Neural cell (in vitro differentiated cells): ENCODE measurements around the gene STXBP2. TPM values are rescaled to one million over a fixed set of nuclear protein-coding genes. Genes with fewer than 3 reads are reported as not detected.
A peak's percentile ranks its signal among the peaks of the same experiment; 100 is the strongest.

Experiments
- H2AFZ ChIP-seq: fragments of 200-600, 300-800 bp; sonication (generic), shearing (Covaris generic); 2 replicates; pipeline ENCODE4 v1.6.0; 2014; ENCODE audit warnings: low read depth, mild to moderate bottlenecking, antibody characterized with exemption, low read length, moderate library complexity
- H3F3A ChIP-seq: fragments of 200-600 bp; shearing (Covaris generic); 2 replicates; pipeline ENCODE4 v1.6.1; 2016; ENCODE audit warnings: mild to moderate bottlenecking, moderate library complexity, mixed read lengths, antibody characterized with exemption, low read length; ENCODE audit not compliant: insufficient read depth, poor library complexity, severe bottlenecking
- H3K27ac ChIP-seq: fragments of 200-600, 300-800 bp; sonication (generic), shearing (Covaris generic); 2 replicates; pipeline ENCODE4 v1.5.1; 2014; ENCODE audit warnings: mild to moderate bottlenecking, low read length, moderate library complexity
- H3K27me3 ChIP-seq: fragments of 300-800, 200-600 bp; sonication (generic), shearing (Covaris generic); 2 replicates; pipeline ENCODE4 v1.6.0; 2014; ENCODE audit warnings: mild to moderate bottlenecking, low read depth, low read length, moderate library complexity; ENCODE audit not compliant: insufficient read depth
- H3K36me3 ChIP-seq: fragments of 300-800, 200-600 bp; sonication (generic), shearing (Covaris generic); 2 replicates; pipeline ENCODE4 v1.5.1; 2014; ENCODE audit warnings: mild to moderate bottlenecking, antibody characterized with exemption, low read length, moderate library complexity; ENCODE audit not compliant: insufficient read depth
- H3K4me2 ChIP-seq: fragments of 300-800, 200-600 bp; sonication (generic), shearing (Covaris generic); 2 replicates; pipeline ENCODE4 v1.6.0; 2014; ENCODE audit warnings: mild to moderate bottlenecking, low read length
- H3K4me3 ChIP-seq: fragments of 300-800, 200-600 bp; sonication (generic), shearing (Covaris generic); 2 replicates; pipeline ENCODE4 v1.5.1; 2014; ENCODE audit warnings: mild to moderate bottlenecking, low read length, moderate library complexity
- H3K79me2 ChIP-seq: fragments of 200-600 bp; shearing (Covaris generic); replicated peaks from 2 replicates; pipeline ENCODE4 v1.6.0; 2014; ENCODE audit warnings: mild to moderate bottlenecking, low read length, moderate library complexity; ENCODE audit not compliant: insufficient read depth
- H3K9ac ChIP-seq: fragments of 300-800, 200-600 bp; sonication (generic), shearing (Covaris generic); 2 replicates; pipeline ENCODE4 v1.6.1; 2016; ENCODE audit warnings: mild to moderate bottlenecking, low read length, mixed read lengths
- H3K9me2 ChIP-seq: fragments of 200-600 bp; shearing (Covaris generic); 2 replicates; pipeline ENCODE4 v1.6.1; 2016; ENCODE audit warnings: mild to moderate bottlenecking, low read length, mixed read lengths; ENCODE audit not compliant: insufficient read depth
- H3K9me3 ChIP-seq: fragments of 200-600, 300-800 bp; sonication (generic), shearing (Covaris generic); 2 replicates; pipeline ENCODE4 v1.6.1; 2016; ENCODE audit warnings: mild to moderate bottlenecking, mixed run types, low read length, moderate library complexity, mixed read lengths
- H4K20me1 ChIP-seq: fragments of 200-600 bp; shearing (Covaris generic); 2 replicates; pipeline ENCODE4 v1.6.1; 2016; ENCODE audit warnings: mild to moderate bottlenecking, mixed run types; ENCODE audit not compliant: insufficient read depth
- CTCF ChIP-seq: fragments of 450-650 bp; IDR thresholded peaks from 2 replicates; pipeline ENCODE4 v1.5.1; 2014; ENCODE audit warnings: antibody characterized with exemption, mild to moderate bottlenecking, moderate library complexity; ENCODE audit not compliant: poor library complexity, severe bottlenecking
- EP300 ChIP-seq: fragments of 450-650 bp; conservative IDR thresholded peaks from 2 replicates; pipeline ENCODE4 v1.6.1; 2014; ENCODE audit warnings: antibody characterized with exemption, mild to moderate bottlenecking, moderate library complexity; ENCODE audit not compliant: poor library complexity, severe bottlenecking
- EZH2 ChIP-seq: fragments of 200-600, 300-800 bp; shearing (Covaris generic), sonication (generic); IDR thresholded peaks from 2 replicates; pipeline ENCODE4 v1.6.1; 2014; ENCODE audit warnings: antibody characterized with exemption, low read length, borderline replicate concordance, mild to moderate bottlenecking; ENCODE audit not compliant: insufficient read depth, poor library complexity, severe bottlenecking
- MXI1 ChIP-seq: fragments of 450-650 bp; conservative IDR thresholded peaks from 2 replicates; pipeline ENCODE4 v1.6.1; 2014; ENCODE audit warnings: antibody characterized with exemption, mild to moderate bottlenecking; ENCODE audit not compliant: poor library complexity, severe bottlenecking
- POLR2AphosphoS5 ChIP-seq: IDR thresholded peaks from 2 replicates; pipeline ENCODE4 v1.6.1; 2012
- RAD21 ChIP-seq: fragments of 450-650 bp; conservative IDR thresholded peaks from 2 replicates; pipeline ENCODE4 v1.6.1; 2014; ENCODE audit warnings: antibody characterized with exemption, mild to moderate bottlenecking, moderate library complexity
- REST ChIP-seq: IDR thresholded peaks from 2 replicates; pipeline ENCODE4 v1.6.1; 2012; ENCODE audit warnings: borderline replicate concordance
- SMC3 ChIP-seq: fragments of 450-650 bp; conservative IDR thresholded peaks from 2 replicates; pipeline ENCODE4 v1.6.1; 2014; ENCODE audit warnings: antibody characterized with exemption, mild to moderate bottlenecking, moderate library complexity; ENCODE audit not compliant: poor library complexity
- TAF1 ChIP-seq: IDR thresholded peaks from 2 replicates; pipeline ENCODE4 v1.6.1; 2012; ENCODE audit warnings: low read depth
- polyA plus RNA-seq: library from polyadenylated mRNA; depleted of rRNA; stranded (reverse); fragments of >200 nt; gene quantifications from 2 replicates; pipeline ENCODE4 v1.2.3, GENCODE V29; 2014

Gene STXBP2
- polyA plus RNA-seq, 1 donor from 2014 or later, result 1.7 TPM

- Histone ChIP-seq H3K9me2 (no peaks in the 10 kb centered on the region), H3K27me3 (peaks cover 13% of the 10 kb centered on the region), H3K36me3 (no peaks in the 10 kb centered on the region), H2AFZ (no peak overlapping the region), H3F3A (no peaks in the 10 kb centered on the region), H3K9ac (no peak overlapping the region), H3K79me2 (no peaks in the 10 kb centered on the region), H3K4me2 (no peak overlapping the region), H4K20me1 (no peaks in the 10 kb centered on the region), H3K9me3 (no peaks in the 10 kb centered on the region), H3K4me3 (peak overlapping the region; percentile 54), H3K27ac (no peak overlapping the region)
- no peak for TF ChIP-seq SMC3
- TF ChIP-seq REST, result no peak
- TF ChIP-seq RAD21, result no peak
- TF ChIP-seq MXI1, result no peak
- TF ChIP-seq TAF1, result no peak
- no peak for TF ChIP-seq EP300
- no peak for TF ChIP-seq EZH2
- no peak for TF ChIP-seq POLR2AphosphoS5
- TF ChIP-seq CTCF, result no peak
These were observed 33.4 kb downstream of the STXBP2 start for GRCh38 chr19:7670150-7670783.

DNA sequence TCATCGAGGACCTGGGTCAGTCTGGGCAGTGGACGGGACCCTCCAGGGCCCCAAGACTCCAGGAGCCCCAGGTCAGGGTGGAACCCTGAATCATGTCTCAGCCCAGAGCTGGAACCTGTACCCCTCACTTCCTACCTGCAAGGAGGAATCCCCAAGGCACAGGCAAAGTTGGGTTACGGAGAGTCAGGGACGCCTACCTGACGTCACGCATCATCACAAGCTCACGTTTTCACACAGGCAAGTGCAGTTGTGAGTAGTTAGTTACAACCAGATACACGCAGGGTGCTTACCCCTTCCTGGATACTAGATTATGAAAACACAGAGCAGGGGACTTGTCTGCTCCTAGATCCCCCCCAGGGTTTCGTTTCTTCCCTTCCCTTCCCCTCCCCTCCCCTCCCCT is 33.9 kb downstream of the STXBP2 start:
- Histone ChIP-seq H3K27ac (no peak overlapping the region), H3K9ac (no peak overlapping the region), H3K27me3 (peaks cover 13% of the 10 kb centered on the region), H3K4me2 (no peak overlapping the region), H3K79me2 (no peaks in the 10 kb centered on the region), H3K9me2 (no peaks in the 10 kb centered on the region), H4K20me1 (no peaks in the 10 kb centered on the region), H2AFZ (no peak overlapping the region), H3K36me3 (no peaks in the 10 kb centered on the region), H3K9me3 (no peaks in the 10 kb centered on the region), H3F3A (no peaks in the 10 kb centered on the region), H3K4me3 (no peak overlapping the region)
- TF ChIP-seq SMC3, result no peak
- no peak for TF ChIP-seq MXI1
- TF ChIP-seq EZH2, result no peak
- no peak for TF ChIP-seq RAD21
- no peak for TF ChIP-seq EP300
- no peak for TF ChIP-seq CTCF
- no peak for TF ChIP-seq TAF1
- TF ChIP-seq POLR2AphosphoS5, result no peak
- TF ChIP-seq REST, result no peak
